GM10266 (cell line): Measurements from ENCODE around the gene BICRA.

ENCODE experiments used
- DNase-seq: peaks from one replicate; pipeline ENCODE4 v3.0.0; 2012; ENCODE audit errors: extremely low spot score
- CTCF ChIP-seq: IDR thresholded peaks from 2 replicates; pipeline ENCODE4 v1.5.1; 2012; ENCODE audit warnings: mild to moderate bottlenecking, low read depth; ENCODE audit not compliant: control insufficient read depth, insufficient read depth; ENCODE audit errors: missing control alignments

The BICRA gene

DNA sequence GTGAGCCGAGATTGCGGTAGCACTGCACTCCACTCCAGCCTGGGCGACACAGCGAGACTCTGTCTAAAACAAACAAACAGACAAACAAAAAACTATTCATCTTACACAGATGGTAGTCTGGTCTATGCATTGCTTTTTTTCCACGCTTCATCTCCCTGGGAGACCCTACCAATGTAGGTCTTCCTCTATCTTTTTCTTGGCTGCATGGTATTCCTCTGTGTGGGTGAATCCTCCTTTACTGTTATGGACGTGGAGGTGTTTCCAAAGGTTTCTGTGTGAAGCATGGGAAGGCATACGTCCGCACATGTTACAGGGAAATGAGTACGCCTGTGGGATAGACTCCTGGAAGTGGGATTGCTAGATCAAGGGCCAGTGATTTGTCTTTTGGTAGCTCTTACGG is 5.6 kb downstream of the BICRA start:
- no peak for DNase-seq
- no peak for TF ChIP-seq CTCF

GRCh38 chr19:47615230-47615629 is 6.3 kb downstream of the BICRA start:
- peak; percentile 24 for DNase-seq
- TF ChIP-seq CTCF = no peak

DNA sequence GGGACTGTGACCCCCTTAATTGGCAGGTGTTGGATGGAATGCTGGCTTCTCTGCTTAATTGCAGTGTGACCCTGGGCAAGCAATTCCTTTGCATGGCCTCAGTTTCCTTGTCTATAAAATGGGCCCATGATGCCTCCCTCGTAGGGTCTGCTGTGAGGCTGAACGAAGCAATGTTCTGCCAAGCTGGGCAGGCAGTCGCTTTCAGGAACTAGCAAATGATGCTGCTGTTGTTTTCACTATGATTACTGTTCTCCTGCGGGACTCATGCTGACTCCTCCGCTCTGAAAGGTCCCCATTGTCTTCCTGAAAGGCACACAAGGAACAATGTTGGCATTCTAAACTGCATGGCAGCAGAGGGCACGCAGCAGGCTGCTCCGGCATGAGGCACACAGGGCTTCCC is 6.8 kb downstream of the BICRA start:
- DNase-seq = no peak
- TF ChIP-seq CTCF = no peak

- no peak for DNase-seq
- no peak for TF ChIP-seq CTCF
Observed at GRCh38 chr19:47618771-47619170, 9.8 kb downstream of the BICRA start.

DNA sequence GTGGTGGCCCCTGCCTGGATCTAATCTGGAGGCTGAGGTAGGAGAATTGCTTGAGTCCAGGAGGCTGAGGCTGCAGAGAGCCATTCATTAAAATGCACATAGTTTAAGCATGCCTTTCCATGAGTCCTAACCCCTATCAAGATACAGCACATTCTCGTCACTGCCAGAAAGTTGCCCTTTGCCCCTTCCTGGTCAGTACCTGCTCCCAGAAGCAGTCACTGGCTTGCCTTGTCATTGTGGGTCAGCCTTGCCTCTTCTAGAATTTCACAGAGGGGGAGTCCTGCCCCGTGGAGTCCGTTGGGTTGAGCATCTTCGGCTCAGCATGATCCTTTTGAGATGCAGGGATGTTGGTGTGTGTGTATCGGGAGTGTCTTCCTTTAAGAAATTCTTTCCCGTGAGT is 10.8 kb downstream of the BICRA start:
- DNase-seq = no peak
- TF ChIP-seq CTCF = no peak

DNA sequence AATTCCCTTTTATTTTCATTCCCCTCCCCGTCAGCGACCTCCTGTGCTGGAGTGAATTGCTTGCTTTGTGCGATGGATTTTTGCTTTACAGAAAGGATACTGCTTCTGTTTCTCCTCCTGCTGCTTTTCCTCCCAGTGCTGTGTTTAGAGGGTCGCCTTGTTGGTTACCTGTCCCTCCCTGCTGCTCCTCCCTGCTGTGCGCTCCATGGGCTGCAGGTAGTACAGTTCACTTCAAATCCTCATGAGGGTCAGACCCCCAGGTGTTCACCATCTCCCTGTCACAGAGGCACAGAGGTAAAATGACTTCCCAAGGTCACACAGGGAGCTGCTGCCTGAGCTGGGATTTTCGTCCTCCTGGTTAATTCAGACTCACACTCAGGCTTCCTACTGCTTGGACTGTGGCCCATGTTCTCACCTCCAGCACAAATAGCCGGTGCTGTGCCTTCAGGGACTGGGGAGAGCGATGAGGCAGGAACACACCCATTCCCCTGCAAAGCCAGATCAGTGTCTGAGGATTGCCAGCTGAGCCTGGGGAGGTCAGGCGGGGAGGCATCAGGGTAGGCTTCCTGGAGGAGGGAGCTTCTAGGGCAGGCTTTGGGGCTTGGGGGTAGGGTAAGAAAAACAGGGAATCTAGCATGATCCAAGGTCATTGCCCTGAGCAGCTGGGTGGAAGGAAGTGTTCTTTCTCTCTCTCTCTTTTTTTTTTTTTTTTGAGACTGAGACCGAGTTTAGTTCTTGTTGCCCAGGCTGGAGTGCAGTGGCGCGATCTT is 14.4 kb downstream of the BICRA start:
- TF ChIP-seq CTCF = no peak
- DNase-seq = no peak

- DNase-seq = no peak
- TF ChIP-seq CTCF = no peak
Observed at GRCh38 chr19:47623921-47624391, 15.0 kb downstream of the BICRA start.
